GM18951 (cell line): Measurements from ENCODE around the gene CLDN1.

Source experiments
- POLR2A ChIP-seq: IDR thresholded peaks from 4 replicates; pipeline ENCODE4 v1.6.1; 2011; ENCODE audit warnings: mild to moderate bottlenecking; ENCODE audit not compliant: insufficient read length, insufficient read depth; ENCODE audit errors: extremely low read depth
- in situ Hi-C: fragments of 300-500 bp; cut with MboI; formaldehyde crosslinking; loops from one replicate; pipeline ENCODE4 v1.12.0; 2022; ENCODE audit warnings: low sequenced_read_pairs, mixed read lengths, inconsistent platforms; ENCODE audit not compliant: unreplicated experiment

Gene CLDN1

GRCh38 chr3:190266913-190267290 lies 55.3 kb downstream of the CLDN1 start:
- in situ Hi-C loops: no loop called here
- TF ChIP-seq POLR2A: no peak

DNA sequence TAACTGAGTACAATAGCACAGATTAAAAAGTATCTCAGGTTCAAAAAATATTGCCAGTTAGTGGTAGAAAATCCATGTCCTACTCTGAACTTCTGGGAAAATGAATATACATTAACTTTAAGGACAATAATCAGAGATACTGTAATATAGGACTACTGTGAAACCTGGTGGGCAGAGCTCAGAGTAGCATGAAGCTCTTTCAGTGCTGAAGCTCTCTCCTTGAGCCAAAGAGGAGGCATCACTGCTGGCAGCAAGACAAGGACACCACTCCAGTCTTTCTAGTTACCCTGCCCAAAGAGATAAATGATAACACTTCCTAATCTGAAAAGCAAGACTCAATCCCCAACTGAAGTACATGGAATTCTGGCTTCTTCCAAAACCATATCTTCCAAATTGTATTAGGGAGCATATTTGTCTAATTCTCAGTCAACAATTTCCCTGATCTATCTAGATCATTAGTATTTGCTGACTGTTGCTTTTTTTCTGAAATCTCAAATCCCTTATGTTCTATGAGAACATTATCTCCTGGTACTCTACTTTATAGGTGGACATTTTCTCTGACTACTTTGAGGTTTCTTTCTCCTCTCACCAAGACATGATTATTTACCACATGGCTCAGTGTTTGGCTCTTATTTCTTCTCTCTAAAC lies 55.9 kb downstream of the CLDN1 start:
- no peak for TF ChIP-seq POLR2A
- in situ Hi-C loops: no loop called here

DNA sequence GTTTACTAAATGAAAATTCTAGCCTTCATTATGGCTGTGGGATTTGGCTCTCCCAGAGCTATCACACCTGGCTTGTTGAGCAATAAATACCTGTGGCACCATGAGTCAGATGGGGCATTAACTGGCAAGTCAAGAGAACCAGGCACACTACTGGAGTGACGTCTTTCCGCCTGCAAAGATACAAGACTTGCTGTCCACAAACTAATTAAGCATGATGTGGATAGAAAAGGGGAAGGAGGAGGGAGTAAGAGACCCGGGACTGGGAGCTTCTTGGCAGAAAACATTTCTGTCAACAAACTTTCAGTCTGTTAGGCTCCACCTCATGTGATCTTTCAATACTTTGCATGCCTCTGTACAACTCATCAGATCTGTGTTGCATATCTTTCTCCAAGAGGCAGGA lies 56.5 kb downstream of the CLDN1 start:
- TF ChIP-seq POLR2A: no peak

GRCh38 chr3:190265126-190265525 lies 57.1 kb downstream of the CLDN1 start:
- TF ChIP-seq POLR2A: no peak
- in situ Hi-C loops: no loop called here

More for the DNA sequence above, 56.5 kb downstream of the CLDN1 start:
- in situ Hi-C loops: no loop called here

DNA sequence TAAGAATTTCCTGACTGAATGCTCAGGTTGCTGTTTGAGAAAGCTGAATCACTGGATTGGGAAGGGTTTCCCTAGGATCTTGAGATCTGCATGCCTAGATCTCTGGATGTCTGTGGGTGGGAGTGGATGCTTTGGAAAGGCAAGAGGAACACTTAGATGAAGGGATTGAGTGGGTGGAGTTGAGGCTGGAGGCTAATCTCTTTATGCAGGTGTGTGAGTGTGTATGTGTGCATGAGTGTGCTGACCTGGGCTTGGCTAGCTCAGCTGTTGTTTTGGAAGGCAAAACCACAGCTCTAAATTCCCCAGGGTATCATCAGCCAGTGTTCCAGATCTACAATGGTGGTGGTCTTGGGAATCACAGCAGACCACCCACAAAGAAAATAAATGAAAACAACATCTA lies 60.5 kb downstream of the CLDN1 start:
- in situ Hi-C loops: no loop called here
- no peak for TF ChIP-seq POLR2A

DNA sequence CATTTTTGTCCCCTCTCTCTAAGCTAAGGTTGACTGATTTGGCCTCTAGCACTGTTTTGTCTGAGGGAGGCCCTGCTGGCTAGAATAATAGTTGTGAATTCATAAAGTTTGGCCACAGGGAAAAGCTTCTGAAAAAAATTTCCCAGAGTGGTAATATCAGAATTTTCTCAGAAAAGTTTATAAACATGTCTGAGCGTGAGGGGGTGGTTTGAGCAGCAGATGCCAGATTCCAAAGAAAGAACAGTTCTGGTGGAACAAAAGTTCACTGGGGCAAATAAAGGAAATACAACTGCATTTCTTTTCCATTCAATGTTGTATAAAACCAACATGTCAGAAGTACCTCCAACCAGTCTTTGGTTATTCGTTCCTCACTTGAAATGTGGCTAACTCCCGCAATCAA lies 61.2 kb downstream of the CLDN1 start:
- TF ChIP-seq POLR2A: no peak
- in situ Hi-C loops: no loop called here

GRCh38 chr3:190260301-190260700 lies 61.9 kb downstream of the CLDN1 start:
- in situ Hi-C loops: no loop called here
- TF ChIP-seq POLR2A: no peak

GRCh38 chr3:190258634-190259033 lies 63.6 kb downstream of the CLDN1 start:
- TF ChIP-seq POLR2A: no peak
- in situ Hi-C loops: no loop called here
